Thyroid gland (tissue), 4 donors: ENCODE data around the gene CSF2. TPM values are rescaled to one million over a fixed set of nuclear protein-coding genes. Genes with fewer than 3 reads are reported as not detected.

Source experiments
- DNase-seq, 2 donors: peaks; one replicate each; pipeline ENCODE4 v3.0.0-alpha.2; 2019
- H3K27ac ChIP-seq, 3 donors: fragments of 200-600 bp; sonication (generic); 1 replicate in 2 of 3; 2 replicates in 1 of 3; pipeline ENCODE4 v1.5.1; 2016 to 2019; ENCODE audit warnings: mild to moderate bottlenecking in 1 of 3, moderate library complexity in 1 of 3
- H3K27me3 ChIP-seq: fragments of 200-600 bp; sonication (generic); one replicate; pipeline ENCODE4 v1.5.1; 2019
- H3K36me3 ChIP-seq, 2 donors: fragments of 200-600 bp; sonication (generic); one replicate each; pipeline ENCODE4 v1.5.1; 2016 to 2019
- H3K4me1 ChIP-seq, 2 donors: fragments of 200-600 bp; sonication (generic); one replicate each; pipeline ENCODE4 v1.5.1; 2017 to 2019
- H3K4me3 ChIP-seq, 3 donors: fragments of 200-600 bp; sonication (generic); replicated peaks in 1 of 3; 1 replicate in 2 of 3; 2 replicates in 1 of 3; pipeline ENCODE4 v1.5.1; 2016; ENCODE audit warnings: mild to moderate bottlenecking in 1 of 3
- H3K9me3 ChIP-seq: fragments of 200-600 bp; sonication (generic); one replicate; pipeline ENCODE4 v1.5.1; 2017
- CTCF ChIP-seq, 6 experiments: fragments of 200-600 bp in 3 of 6; fragments of 450-650 bp in 3 of 6; sonication (generic) in 3 of 6; IDR thresholded peaks; one replicate each; pipeline ENCODE4 v1.5.1; 2016 to 2019; ENCODE audit warnings: antibody characterized with exemption in 6 of 6, mild to moderate bottlenecking in 2 of 6, inconsistent platforms in 1 of 6, moderate library complexity in 1 of 6
- POLR2A ChIP-seq, 2 donors: fragments of 450-650 bp; IDR thresholded peaks; one replicate each; pipeline ENCODE4 v1.6.1; 2017; ENCODE audit warnings: antibody characterized with exemption in 2 of 2, mild to moderate bottlenecking in 2 of 2, moderate library complexity in 1 of 2
- WGBS, 2 donors: methylation state at CpG; one replicate each; pipeline ENCODE4 v1.1.5; 2017; 5-methylcytosine and 5-hydroxymethylcytosine counted together
- intact Hi-C: fragments of 100-400 bp; cut with DNase I; formaldehyde crosslinking; loops from one replicate; pipeline ENCODE4 v1.15.1; 2023
- total RNA-seq, 4 donors: library from RNA; depleted of rRNA; stranded (reverse); fragments of >200 nt; gene quantifications; one replicate each; pipeline ENCODE4 v1.2.3, GENCODE V29; 2016

Gene CSF2
- total RNA-seq, 4 donors from 2014 or later: not detected

GRCh38 chr5:132086277-132086794 is 12.7 kb downstream of the CSF2 start:
- Histone ChIP-seq H3K4me3 (no peak overlapping the region), H3K4me1 (no peaks in the 10 kb centered on the region), H3K36me3 (no peaks in the 10 kb centered on the region), H3K27ac (no peak overlapping the region), H3K27me3 (no peaks in the 10 kb centered on the region), H3K9me3 (no peaks in the 10 kb centered on the region)
- 17 to 29% methylated on average over 2 of the region's 2 CpGs for WGBS, 2 donors
- intact Hi-C loops: no loop called here
- TF ChIP-seq CTCF (IDR thresholded peaks at IDR 0.05) (no peak), POLR2A (IDR thresholded peaks at IDR 0.05) (no peak)
- peak; percentile 26 to 42 for DNase-seq

DNA sequence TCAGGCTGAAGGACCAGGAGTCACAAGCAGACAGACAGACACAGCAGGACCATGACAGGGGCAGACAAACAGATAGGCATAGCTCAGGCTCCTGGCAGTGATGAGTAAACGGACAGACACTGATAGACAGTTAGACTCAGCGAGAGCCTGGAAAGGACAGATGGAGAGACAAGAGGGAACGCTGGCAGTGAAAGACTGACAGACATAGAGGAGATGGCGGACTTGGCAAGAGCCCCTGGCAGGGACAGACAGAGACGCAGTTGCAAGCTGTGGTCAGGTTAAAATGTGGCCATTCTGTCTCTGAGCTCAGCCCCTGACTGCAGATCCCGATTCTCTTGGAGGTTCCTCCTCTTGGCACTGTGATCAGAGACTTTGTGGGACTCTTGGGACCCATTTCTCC is 13.6 kb downstream of the CSF2 start:
- Histone ChIP-seq H3K4me1 (no peaks in the 10 kb centered on the region), H3K9me3 (no peaks in the 10 kb centered on the region), H3K27me3 (no peaks in the 10 kb centered on the region), H3K36me3 (no peaks in the 10 kb centered on the region), H3K4me3 (no peak overlapping the region), H3K27ac (no peak overlapping the region)
- intact Hi-C loops: no loop called here
- TF ChIP-seq CTCF (IDR thresholded peaks at IDR 0.05) (no peak), POLR2A (IDR thresholded peaks at IDR 0.05) (no peak)
- no peak for DNase-seq
- WGBS, 2 donors: 89 to 95% methylated on average over 6 of the region's 6 CpGs

GRCh38 chr5:132087661-132088060 is 14.1 kb downstream of the CSF2 start:
- no peaks in the 10 kb centered on the region for H3K36me3 ChIP-seq
- 96 to 98% methylated on average over 6 to 8 of the region's 8 CpGs for WGBS, 2 donors
- intact Hi-C loops: no loop called here
- no peaks in the 10 kb centered on the region for H3K4me1 ChIP-seq
- H3K4me3 ChIP-seq: no peak overlapping the region
- H3K9me3 ChIP-seq: no peaks in the 10 kb centered on the region
- TF ChIP-seq CTCF (IDR thresholded peaks at IDR 0.05): no peak
- TF ChIP-seq POLR2A (IDR thresholded peaks at IDR 0.05): no peak
- no peak overlapping the region for H3K27ac ChIP-seq
- no peaks in the 10 kb centered on the region for H3K27me3 ChIP-seq
- DNase-seq: no peak

GRCh38 chr5:132089363-132089762 is 15.8 kb downstream of the CSF2 start:
- DNase-seq: no peak

DNA sequence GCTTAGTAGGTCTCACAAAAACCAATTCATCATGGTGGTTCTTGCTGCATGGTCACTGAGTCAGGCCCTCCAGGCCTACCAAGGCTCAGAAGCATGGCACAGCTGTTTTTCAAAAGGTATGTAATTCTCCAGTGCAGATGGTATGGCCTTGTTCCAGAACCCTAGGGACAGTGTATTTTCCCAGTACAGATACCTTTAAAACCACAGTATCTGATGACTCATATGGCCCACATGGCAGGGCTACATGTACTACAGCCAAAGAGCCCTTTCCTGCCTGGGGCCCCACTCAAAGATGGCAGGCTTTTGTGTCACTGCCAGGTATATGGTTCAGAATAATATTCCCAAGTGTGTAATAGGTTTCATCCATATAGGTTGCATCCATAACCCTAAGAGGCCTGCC is 16.5 kb downstream of the CSF2 start:
- H3K4me3 ChIP-seq: no peak overlapping the region
- H3K27me3 ChIP-seq: no peaks in the 10 kb centered on the region
- H3K9me3 ChIP-seq: no peaks in the 10 kb centered on the region
- intact Hi-C loops: no loop called here
- no peaks in the 10 kb centered on the region for H3K36me3 ChIP-seq
- no peaks in the 10 kb centered on the region for H3K4me1 ChIP-seq
- no peak overlapping the region for H3K27ac ChIP-seq
- no peak for TF ChIP-seq POLR2A (IDR thresholded peaks at IDR 0.05)
- TF ChIP-seq CTCF (IDR thresholded peaks at IDR 0.05): no peak
- no peak for DNase-seq

More at GRCh38 chr5:132089363-132089762, 15.8 kb downstream of the CSF2 start:
- no peaks in the 10 kb centered on the region for H3K36me3 ChIP-seq
- H3K27me3 ChIP-seq: no peaks in the 10 kb centered on the region
- no peaks in the 10 kb centered on the region for H3K9me3 ChIP-seq
- no peak for TF ChIP-seq CTCF (IDR thresholded peaks at IDR 0.05)
- no peak for TF ChIP-seq POLR2A (IDR thresholded peaks at IDR 0.05)
- intact Hi-C loops: no loop called here
- 100% methylated on average over 1 of the region's 1 CpG for WGBS, 2 donors
- H3K4me1 ChIP-seq: no peaks in the 10 kb centered on the region
- no peak overlapping the region for H3K4me3 ChIP-seq
- H3K27ac ChIP-seq: no peak overlapping the region
